ENCODE results near the gene SRSF7.

DNA sequence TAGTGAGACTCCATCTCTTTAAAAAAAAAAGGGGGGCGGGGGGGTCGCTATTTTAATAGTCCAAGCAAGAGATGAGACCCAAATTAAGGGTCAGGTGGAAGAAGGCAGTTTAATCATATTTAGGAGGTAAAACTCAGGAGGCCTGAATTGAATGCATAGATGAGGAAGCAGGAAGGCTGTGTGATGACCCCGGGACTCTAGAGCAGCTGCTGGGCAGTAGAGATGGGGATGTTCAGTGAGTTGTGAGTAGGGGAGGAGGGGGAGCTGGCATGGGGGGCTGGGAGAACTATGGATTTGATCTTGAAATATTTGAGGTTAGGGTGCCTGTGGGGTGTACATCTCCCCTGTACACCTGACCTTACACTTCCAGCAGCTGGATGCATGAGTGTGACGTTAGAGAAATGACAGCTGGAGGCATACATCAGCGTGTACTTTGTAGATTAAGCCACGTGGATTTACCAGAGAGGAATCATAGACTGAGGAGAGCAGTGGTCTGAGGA is 44.3 kb downstream of the SRSF7 start:
- TF ChIP-seq POLR2A (IDR thresholded peaks at IDR 0.05; ENCODE audit: low read length) (no peak), GATA1 (IDR thresholded peaks at IDR 0.05; ENCODE audit: low read depth, low read length) (no peak)
